Activated CD8-positive, alpha-beta memory T cell treated with anti-CD3 and anti-CD28 coated beads, Interleukin-2, amount 50 U/mL, for 4 hours (primary cell): Measurements from ENCODE around the gene ATP6AP1.

Source experiments
- DNase-seq: peaks from one replicate; pipeline ENCODE4 v3.0.0-alpha.2; 2020

Gene ATP6AP1

GRCh38 chrX:154473683-154474082, 45.2 kb downstream of the ATP6AP1 start:
- DNase-seq: no peak

GRCh38 chrX:154476821-154477220, 48.3 kb downstream of the ATP6AP1 start:
- no peak for DNase-seq

- DNase-seq: no peak
Measured at GRCh38 chrX:154477891-154478477, 49.5 kb downstream of the ATP6AP1 start.

GRCh38 chrX:154478728-154479622, 50.5 kb downstream of the ATP6AP1 start, which contains the start of gene LAGE3:
Gene LAGE3 (minus strand): TSS chrX:154479281. CDS start chrX:154478915, 366 bp downstream.
- peak; percentile 95 for DNase-seq

- DNase-seq: no peak
Measured at GRCh38 chrX:154481195-154481594, 52.7 kb downstream of the ATP6AP1 start.

GRCh38 chrX:154481911-154482601, 53.6 kb downstream of the ATP6AP1 start:
- DNase-seq: no peak

- no peak for DNase-seq
Measured at GRCh38 chrX:154482786-154483185, 54.3 kb downstream of the ATP6AP1 start.

GRCh38 chrX:154483325-154483724, 54.8 kb downstream of the ATP6AP1 start:
- DNase-seq: no peak

- DNase-seq: no peak
Measured at GRCh38 chrX:154484255-154485149, 56.0 kb downstream of the ATP6AP1 start.

- DNase-seq: no peak
Measured at GRCh38 chrX:154485150-154486051, 56.9 kb downstream of the ATP6AP1 start.

GRCh38 chrX:154486052-154486395, 57.5 kb downstream of the ATP6AP1 start:
- peak; percentile 32 for DNase-seq
